Measurements from ENCODE around the gene CAMKK1.

CAMKK1 gene

DNA sequence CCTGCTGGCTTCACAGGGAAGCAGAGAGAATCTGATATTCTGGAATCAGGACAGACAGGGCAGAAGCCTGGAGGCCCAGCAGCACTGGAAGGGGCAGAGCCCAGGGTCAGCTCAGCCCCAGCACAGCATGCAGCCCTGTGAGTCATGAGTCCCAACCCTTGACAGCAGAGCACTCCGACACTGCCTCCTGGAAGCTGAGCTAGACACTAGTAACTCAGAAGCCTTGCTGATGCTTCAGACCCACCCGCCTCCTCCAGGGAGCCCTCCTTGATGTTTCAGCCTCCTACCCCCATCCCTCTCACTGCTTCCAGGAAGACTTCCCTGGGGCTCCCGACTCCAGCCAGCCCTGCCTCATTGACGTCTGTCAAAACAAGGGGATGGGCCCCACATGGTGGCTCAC is 6.9 kb downstream of the CAMKK1 start:
- Histone ChIP-seq H3K4me1 (ENCODE audit: control insufficient read depth, insufficient read depth, low read length) (peaks cover 46% of the 10 kb centered on the region), H3K27me3 (replicated peaks; ENCODE audit: control insufficient read depth, insufficient read depth, low read length) (no peaks in the 10 kb centered on the region), H3K9ac (ENCODE audit: low read length) (peak overlapping the region; percentile 45), H3K9me3 (ENCODE audit: control insufficient read depth, low read length) (no peaks in the 10 kb centered on the region), H3K36me3 (ENCODE audit: control insufficient read depth, insufficient read depth, low read length, severe bottlenecking) (peaks cover 15% of the 10 kb centered on the region), H3K4me3 (ENCODE audit: low read length) (no peak overlapping the region)
- DNase-seq (ENCODE audit: low read depth): peak; percentile 59

DNA sequence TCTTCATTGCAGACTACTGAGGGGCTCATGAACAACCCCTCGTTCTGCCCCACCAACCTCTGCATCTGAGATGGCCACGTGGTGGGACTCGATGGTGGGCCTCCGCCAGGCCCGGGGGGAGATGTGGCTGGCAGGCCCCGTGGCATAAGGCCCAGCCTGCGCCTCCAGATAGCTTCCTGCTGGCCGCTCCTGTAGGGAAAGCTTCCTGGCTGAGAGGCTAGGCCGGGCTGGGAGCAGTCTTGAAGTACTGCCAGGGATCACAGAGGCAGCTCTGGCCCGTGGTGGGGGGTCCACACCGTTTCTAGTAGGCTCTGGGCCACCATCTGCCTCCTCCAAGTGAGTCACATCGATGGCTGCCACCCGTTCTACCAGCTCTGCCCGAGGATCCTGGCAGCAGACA is 7.6 kb downstream of the CAMKK1 start:
- Histone ChIP-seq H3K9ac (ENCODE audit: low read length) (peak overlapping the region; percentile 45), H3K27me3 (replicated peaks; ENCODE audit: control insufficient read depth, insufficient read depth, low read length) (no peaks in the 10 kb centered on the region), H3K36me3 (ENCODE audit: control insufficient read depth, insufficient read depth, low read length, severe bottlenecking) (peaks cover 15% of the 10 kb centered on the region), H3K4me1 (ENCODE audit: control insufficient read depth, insufficient read depth, low read length) (peaks cover 39% of the 10 kb centered on the region), H3K4me3 (ENCODE audit: low read length) (no peak overlapping the region), H3K9me3 (ENCODE audit: control insufficient read depth, low read length) (no peaks in the 10 kb centered on the region)
- no peak for DNase-seq (ENCODE audit: low read depth)

DNA sequence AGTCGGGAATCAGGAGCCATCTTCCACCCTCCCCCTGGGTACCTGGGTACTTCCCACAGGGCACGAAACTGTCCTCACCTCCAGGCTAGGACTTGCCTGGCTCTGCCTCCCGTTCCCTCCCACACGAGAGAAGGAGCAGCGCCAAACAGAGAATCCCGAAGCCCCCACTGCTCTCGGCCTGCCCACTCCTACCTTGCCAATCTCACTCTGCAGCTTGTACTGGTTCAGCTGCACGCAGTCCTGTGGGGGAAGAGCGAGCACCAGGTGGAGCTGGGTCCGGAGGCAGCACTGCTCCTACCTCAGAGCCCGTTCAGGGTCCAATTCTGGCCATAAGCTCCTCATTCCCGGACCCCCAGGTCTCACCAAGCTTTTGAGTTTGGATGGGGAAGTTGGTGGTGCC is 8.7 kb downstream of the CAMKK1 start:
- Histone ChIP-seq H3K27me3 (replicated peaks; ENCODE audit: control insufficient read depth, insufficient read depth, low read length) (no peaks in the 10 kb centered on the region), H3K4me3 (ENCODE audit: low read length) (no peak overlapping the region), H3K36me3 (ENCODE audit: control insufficient read depth, insufficient read depth, low read length, severe bottlenecking) (peaks cover 15% of the 10 kb centered on the region), H3K9ac (ENCODE audit: low read length) (no peak overlapping the region), H3K4me1 (ENCODE audit: control insufficient read depth, insufficient read depth, low read length) (peaks cover 35% of the 10 kb centered on the region), H3K9me3 (ENCODE audit: control insufficient read depth, low read length) (no peaks in the 10 kb centered on the region)
- no peak for DNase-seq (ENCODE audit: low read depth)

DNA sequence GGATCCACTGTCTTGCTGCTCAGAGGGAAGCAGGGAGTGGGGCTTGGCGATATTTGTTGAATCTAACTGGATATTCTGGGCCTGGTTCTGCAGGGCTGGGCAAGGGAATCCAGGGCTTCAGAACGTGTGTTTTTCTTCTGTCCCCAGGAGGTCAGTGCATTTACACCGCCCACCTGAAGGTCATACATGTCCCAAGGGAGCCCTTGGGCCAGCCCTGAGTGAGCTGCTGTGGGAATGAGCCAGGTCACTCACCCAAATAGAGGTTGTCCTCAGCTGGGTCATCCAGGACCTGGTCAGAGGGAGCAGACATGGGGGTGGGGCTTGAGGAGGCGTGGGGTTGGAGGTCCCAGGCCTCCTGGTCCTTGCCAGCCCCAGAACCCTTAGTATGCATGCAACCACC is 10.6 kb downstream of the CAMKK1 start:
- Histone ChIP-seq H3K4me3 (ENCODE audit: low read length) (no peak overlapping the region), H3K9me3 (ENCODE audit: control insufficient read depth, low read length) (no peaks in the 10 kb centered on the region), H3K4me1 (ENCODE audit: control insufficient read depth, insufficient read depth, low read length) (peaks cover 20% of the 10 kb centered on the region), H3K36me3 (ENCODE audit: control insufficient read depth, insufficient read depth, low read length, severe bottlenecking) (peaks cover 15% of the 10 kb centered on the region), H3K27me3 (replicated peaks; ENCODE audit: control insufficient read depth, insufficient read depth, low read length) (no peaks in the 10 kb centered on the region), H3K9ac (ENCODE audit: low read length) (no peak overlapping the region)
- no peak for DNase-seq (ENCODE audit: low read depth)

DNA sequence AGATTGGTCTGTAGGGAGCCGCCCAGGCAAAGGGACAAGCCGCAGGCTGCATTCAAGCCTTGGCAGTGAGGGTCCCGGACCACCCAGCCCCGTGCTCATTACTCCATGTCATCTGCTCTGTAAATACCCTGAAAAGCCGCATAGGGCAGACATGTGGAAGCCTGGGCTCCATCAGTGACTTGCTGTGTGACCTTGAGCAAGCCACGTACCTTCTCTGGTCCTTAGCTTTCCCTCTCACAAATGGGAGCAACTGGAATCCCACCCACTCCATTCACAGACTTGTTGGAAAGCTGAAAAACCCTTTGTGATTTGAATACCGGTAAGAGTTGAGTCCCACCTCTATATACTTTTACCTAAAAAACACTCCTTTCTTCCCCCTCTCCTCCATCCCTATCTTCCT is 11.9 kb downstream of the CAMKK1 start:
- Histone ChIP-seq H3K27me3 (replicated peaks; ENCODE audit: control insufficient read depth, insufficient read depth, low read length) (no peaks in the 10 kb centered on the region), H3K36me3 (ENCODE audit: control insufficient read depth, insufficient read depth, low read length, severe bottlenecking) (peaks cover 18% of the 10 kb centered on the region), H3K4me3 (ENCODE audit: low read length) (no peak overlapping the region), H3K9ac (ENCODE audit: low read length) (no peak overlapping the region), H3K9me3 (ENCODE audit: control insufficient read depth, low read length) (no peaks in the 10 kb centered on the region), H3K4me1 (ENCODE audit: control insufficient read depth, insufficient read depth, low read length) (peaks cover 17% of the 10 kb centered on the region)
- no peak for DNase-seq (ENCODE audit: low read depth)

DNA sequence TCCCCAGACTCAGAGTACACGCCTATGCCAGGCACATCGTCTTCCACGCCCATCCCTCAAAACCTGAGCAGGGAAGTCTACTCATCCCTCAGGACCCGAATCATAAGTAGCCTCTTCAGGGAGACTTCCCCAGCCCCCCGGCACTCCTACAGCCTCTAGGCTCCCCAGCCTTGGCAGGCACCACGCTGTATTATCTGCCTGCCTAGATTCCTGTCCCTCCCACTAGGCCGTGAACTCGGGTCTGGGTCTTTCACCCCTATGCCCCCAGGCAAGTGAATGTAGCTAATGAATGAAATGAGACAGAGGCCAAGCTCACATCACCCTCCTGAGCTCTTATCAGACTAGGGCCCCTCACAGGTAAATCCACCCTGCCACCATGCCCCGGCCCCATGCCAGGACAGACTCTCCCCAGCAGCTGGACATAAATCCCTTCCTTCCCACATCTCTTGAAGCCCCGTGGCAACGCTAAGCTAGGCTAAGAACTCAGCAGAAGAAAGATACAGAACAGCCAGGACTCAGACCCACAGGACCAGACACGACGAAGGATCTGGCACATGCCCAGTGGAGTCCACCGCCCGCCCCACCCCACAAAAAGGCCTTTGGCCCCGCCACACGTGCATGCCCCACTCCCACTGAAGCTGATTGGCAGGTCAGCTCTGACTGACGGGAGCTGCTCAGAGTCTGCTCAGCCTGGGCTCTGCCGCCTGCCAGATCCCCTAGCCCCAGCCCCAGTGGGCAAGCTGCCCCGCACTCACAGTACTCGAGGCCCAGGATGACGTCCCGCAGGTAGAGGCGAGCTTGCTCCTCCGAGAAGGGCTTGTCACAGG is 13.0 kb downstream of the CAMKK1 start:
- H3K36me3 ChIP-seq (ENCODE audit: control insufficient read depth, insufficient read depth, low read length, severe bottlenecking): peaks cover 23% of the 10 kb centered on the region
- no peaks in the 10 kb centered on the region for H3K27me3 ChIP-seq (replicated peaks; ENCODE audit: control insufficient read depth, insufficient read depth, low read length)
- no peak overlapping the region for H3K4me3 ChIP-seq (ENCODE audit: low read length)
- no peak for DNase-seq (ENCODE audit: low read depth)
- peak overlapping the region; percentile 33 for H3K9ac ChIP-seq (ENCODE audit: low read length)
- H3K4me1 ChIP-seq (ENCODE audit: control insufficient read depth, insufficient read depth, low read length): peaks cover 9% of the 10 kb centered on the region
- H3K9me3 ChIP-seq (ENCODE audit: control insufficient read depth, low read length): no peaks in the 10 kb centered on the region

DNA sequence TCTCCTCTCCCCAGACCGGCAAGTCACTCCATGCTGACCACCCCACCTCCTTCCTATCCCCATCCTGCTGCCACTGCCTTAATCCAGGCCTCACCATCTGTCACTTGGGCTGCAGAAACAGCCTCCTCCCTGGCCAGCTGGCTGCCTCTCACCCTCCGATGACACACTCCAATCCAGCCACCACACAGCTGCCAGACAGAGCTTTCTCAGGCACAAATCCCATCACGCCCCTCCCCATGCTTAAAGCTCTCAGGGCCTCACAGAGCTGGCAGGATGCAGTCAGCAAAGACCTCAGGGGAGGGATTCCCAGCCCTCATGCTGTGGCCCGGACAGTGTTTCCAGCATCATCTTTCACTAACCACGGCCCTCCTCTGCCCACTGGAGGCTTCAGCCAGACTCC is 13.7 kb downstream of the CAMKK1 start:
- peak; percentile 68 for DNase-seq (ENCODE audit: low read depth)
- no peak overlapping the region for H3K9ac ChIP-seq (ENCODE audit: low read length)
- no peak overlapping the region for H3K4me3 ChIP-seq (ENCODE audit: low read length)
- H3K36me3 ChIP-seq (ENCODE audit: control insufficient read depth, insufficient read depth, low read length, severe bottlenecking): peaks cover 21% of the 10 kb centered on the region
- no peaks in the 10 kb centered on the region for H3K27me3 ChIP-seq (replicated peaks; ENCODE audit: control insufficient read depth, insufficient read depth, low read length)
- peaks cover 9% of the 10 kb centered on the region for H3K4me1 ChIP-seq (ENCODE audit: control insufficient read depth, insufficient read depth, low read length)
- no peaks in the 10 kb centered on the region for H3K9me3 ChIP-seq (ENCODE audit: control insufficient read depth, low read length)

DNA sequence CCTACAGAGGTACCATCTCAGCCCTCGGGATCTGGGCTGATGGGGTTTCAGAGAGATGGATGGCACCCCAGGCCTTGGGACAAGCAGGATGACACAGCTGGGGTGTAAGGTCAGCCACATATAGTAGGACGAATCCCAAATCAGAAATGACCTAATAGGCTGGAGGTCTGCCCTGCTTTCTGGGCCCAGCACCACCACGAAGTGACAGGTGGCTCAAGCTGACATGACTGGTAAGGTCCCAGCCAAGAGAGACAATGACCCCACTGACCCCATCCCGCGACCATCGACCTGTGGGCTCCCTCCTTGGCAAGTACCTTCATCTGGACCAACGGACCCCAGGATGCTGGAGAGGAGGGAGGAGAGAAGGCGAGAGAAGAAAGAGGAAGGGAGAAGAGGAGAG is 15.6 kb downstream of the CAMKK1 start:
- no peak for DNase-seq (ENCODE audit: low read depth)

DNA sequence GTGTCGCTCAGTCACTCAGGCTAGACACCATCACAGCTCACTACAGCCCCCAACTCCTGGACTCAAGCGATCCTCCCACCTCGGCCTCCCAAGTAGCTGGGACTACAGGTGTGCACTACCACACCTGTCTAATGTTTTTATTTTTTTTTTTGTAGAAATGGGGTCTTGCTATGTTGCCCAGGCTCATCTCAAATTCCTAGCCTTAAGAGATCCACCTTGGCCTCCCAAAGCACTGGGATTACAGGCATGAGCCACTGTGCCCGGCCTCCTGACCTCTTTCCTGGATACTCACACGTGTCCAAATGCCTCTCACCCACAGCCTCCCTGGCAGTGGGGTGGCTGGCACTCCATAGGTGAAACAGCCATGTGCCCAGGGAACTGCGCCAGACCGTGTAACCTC is 17.5 kb downstream of the CAMKK1 start:
- Histone ChIP-seq H3K36me3 (ENCODE audit: control insufficient read depth, insufficient read depth, low read length, severe bottlenecking) (peaks cover 27% of the 10 kb centered on the region), H3K9me3 (ENCODE audit: control insufficient read depth, low read length) (no peaks in the 10 kb centered on the region), H3K9ac (ENCODE audit: low read length) (no peak overlapping the region), H3K4me1 (ENCODE audit: control insufficient read depth, insufficient read depth, low read length) (peaks cover 9% of the 10 kb centered on the region), H3K4me3 (ENCODE audit: low read length) (no peak overlapping the region), H3K27me3 (replicated peaks; ENCODE audit: control insufficient read depth, insufficient read depth, low read length) (no peaks in the 10 kb centered on the region)
- no peak for DNase-seq (ENCODE audit: low read depth)

More for the DNA sequence above, 15.6 kb downstream of the CAMKK1 start:
- no peak overlapping the region for H3K4me3 ChIP-seq (ENCODE audit: low read length)
- H3K4me1 ChIP-seq (ENCODE audit: control insufficient read depth, insufficient read depth, low read length): peaks cover 9% of the 10 kb centered on the region
- H3K9ac ChIP-seq (ENCODE audit: low read length): no peak overlapping the region
- H3K27me3 ChIP-seq (replicated peaks; ENCODE audit: control insufficient read depth, insufficient read depth, low read length): no peaks in the 10 kb centered on the region
- peaks cover 28% of the 10 kb centered on the region for H3K36me3 ChIP-seq (ENCODE audit: control insufficient read depth, insufficient read depth, low read length, severe bottlenecking)
- no peaks in the 10 kb centered on the region for H3K9me3 ChIP-seq (ENCODE audit: control insufficient read depth, low read length)

DNA sequence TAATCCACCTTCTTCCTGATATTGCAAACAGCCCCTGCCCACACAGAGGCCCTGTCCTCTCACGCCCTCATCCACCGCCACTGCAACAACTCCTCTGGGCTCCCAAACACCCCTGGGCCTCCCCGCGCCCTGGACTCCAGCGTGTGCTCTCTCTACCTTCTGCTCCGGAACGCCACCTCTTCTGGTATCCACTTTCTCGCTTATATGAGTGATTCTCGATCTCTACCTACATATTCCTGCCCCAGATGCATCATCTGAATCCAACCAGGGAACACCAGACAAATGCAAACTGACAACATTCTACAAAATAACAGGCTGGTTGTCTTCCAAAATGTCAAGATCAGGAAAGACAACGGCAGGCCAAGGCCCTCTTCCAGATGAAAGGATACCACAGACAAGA is 19.0 kb downstream of the CAMKK1 start:
- H3K9me3 ChIP-seq (ENCODE audit: control insufficient read depth, low read length): no peaks in the 10 kb centered on the region
- no peak overlapping the region for H3K9ac ChIP-seq (ENCODE audit: low read length)
- no peak overlapping the region for H3K4me3 ChIP-seq (ENCODE audit: low read length)
- H3K27me3 ChIP-seq (replicated peaks; ENCODE audit: control insufficient read depth, insufficient read depth, low read length): no peaks in the 10 kb centered on the region
- peaks cover 27% of the 10 kb centered on the region for H3K36me3 ChIP-seq (ENCODE audit: control insufficient read depth, insufficient read depth, low read length, severe bottlenecking)
- H3K4me1 ChIP-seq (ENCODE audit: control insufficient read depth, insufficient read depth, low read length): no peaks in the 10 kb centered on the region
- no peak for DNase-seq (ENCODE audit: low read depth)

DNA sequence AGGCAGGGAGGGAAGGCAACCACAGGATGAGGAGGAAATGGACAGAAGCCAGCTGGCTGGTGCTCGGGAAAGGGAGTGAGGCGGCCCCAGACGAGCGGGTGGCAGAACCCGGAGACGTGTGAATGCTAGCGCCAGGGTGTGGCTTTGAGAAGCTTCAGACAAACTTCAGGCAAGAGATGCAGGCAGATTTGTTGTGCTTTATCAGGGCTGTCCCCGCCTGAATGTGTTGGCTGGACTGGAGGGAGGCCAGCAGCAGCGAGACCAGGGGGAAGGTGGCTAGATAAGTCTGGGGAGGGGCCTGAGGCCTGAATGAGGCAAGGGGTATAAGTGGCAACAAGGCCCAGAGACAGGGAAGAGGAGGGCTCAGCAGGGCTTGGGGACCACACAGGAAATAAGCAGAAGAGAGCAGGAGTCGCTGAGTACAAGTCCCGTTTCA is 22.0 kb downstream of the CAMKK1 start:
- no peaks in the 10 kb centered on the region for H3K27me3 ChIP-seq (replicated peaks; ENCODE audit: control insufficient read depth, insufficient read depth, low read length)
- H3K9me3 ChIP-seq (ENCODE audit: control insufficient read depth, low read length): no peaks in the 10 kb centered on the region
- peaks cover 24% of the 10 kb centered on the region for H3K36me3 ChIP-seq (ENCODE audit: control insufficient read depth, insufficient read depth, low read length, severe bottlenecking)
- no peak overlapping the region for H3K4me3 ChIP-seq (ENCODE audit: low read length)
- no peak overlapping the region for H3K9ac ChIP-seq (ENCODE audit: low read length)
- DNase-seq (ENCODE audit: low read depth): no peak
- H3K4me1 ChIP-seq (ENCODE audit: control insufficient read depth, insufficient read depth, low read length): no peaks in the 10 kb centered on the region

DNA sequence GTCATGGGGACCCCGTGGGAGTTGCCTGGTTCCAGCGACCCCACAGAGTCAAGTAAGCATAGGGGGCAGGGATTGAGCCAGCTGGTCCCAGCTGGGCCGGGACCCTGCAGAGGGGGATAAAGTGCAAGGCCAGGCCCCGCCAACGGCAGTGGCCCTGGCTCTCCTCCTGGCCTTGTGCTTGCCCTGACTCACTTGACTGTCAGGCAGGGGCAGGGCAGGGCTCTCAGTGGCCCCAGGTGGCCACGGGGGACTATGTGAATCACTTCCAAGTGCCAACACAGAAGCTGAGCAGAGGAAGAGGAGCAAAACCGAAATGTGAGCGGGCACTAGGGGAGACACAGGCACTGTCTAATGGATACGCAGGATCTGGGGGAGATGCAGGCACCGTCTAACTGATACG is 25.2 kb downstream of the CAMKK1 start:
- H3K27me3 ChIP-seq (replicated peaks; ENCODE audit: control insufficient read depth, insufficient read depth, low read length): no peaks in the 10 kb centered on the region
- no peaks in the 10 kb centered on the region for H3K9me3 ChIP-seq (ENCODE audit: control insufficient read depth, low read length)
- H3K4me3 ChIP-seq (ENCODE audit: low read length): no peak overlapping the region
- H3K4me1 ChIP-seq (ENCODE audit: control insufficient read depth, insufficient read depth, low read length): no peaks in the 10 kb centered on the region
- DNase-seq (ENCODE audit: low read depth): no peak
- H3K36me3 ChIP-seq (ENCODE audit: control insufficient read depth, insufficient read depth, low read length, severe bottlenecking): peaks cover 9% of the 10 kb centered on the region
- no peak overlapping the region for H3K9ac ChIP-seq (ENCODE audit: low read length)

All from adipocyte (in vitro differentiated cells).